Measurements from ENCODE around the gene BRI3.

BRI3 gene

DNA sequence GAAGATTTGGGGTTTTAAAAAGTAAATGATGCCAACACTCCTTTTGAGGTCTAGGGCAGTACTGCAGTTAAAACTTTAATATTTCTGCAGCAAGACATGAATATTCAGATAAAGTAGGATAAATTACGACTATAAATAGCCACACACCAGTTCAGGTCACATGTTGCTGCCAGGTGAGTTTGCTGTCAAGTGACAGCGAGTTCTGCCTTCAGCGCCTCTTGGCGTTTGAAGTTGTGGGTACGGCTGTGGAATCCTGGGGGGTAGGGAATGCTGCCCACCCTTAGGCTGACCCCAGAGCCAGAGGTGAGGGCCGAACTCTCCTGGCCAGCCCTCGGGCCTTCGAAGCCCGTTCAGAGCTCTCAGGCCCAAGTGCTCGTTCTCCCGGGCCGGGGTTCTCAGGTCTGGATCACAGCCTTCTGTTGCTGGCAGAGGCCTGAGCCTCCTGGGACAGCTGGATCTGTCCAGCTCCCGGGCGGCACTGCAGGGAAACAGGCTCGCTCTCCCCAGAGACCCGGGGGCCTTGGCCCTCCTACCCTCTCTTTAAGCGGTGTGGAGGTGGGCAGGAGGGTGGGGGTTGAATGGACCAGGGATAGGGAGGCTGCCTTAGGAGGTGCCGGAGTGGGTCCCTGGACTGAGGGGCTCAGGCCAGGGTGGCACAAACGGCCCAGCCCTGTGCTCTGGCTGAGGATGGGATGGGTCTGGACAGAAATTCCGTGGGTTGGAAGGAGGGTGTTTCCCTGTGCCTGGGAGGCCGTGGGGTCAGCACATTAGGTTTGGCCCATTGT lies 5.4 kb downstream of the BRI3 start:
- peaks cover 27 to 89% (median 80%) of the 10 kb centered on the region in 11 experiments for H3K36me3 ChIP-seq
- H3K9me3 ChIP-seq (replicated peaks in 1 of 11), result no peaks in the 10 kb centered on the region
- peak overlapping the region in 10 of 11 experiments; percentile 11 to 99 (median 96); a peak in 18 of 22 replicates for H3K9ac ChIP-seq
- peaks cover 84 to 97% (median 86%) of the 10 kb centered on the region in 11 experiments for H4K20me1 ChIP-seq
- H3K4me2 ChIP-seq, result peak overlapping the region; percentile 95 to 100 (median 99)
- H3K27me3 ChIP-seq, result no peaks in the 10 kb centered on the region
- TF ChIP-seq Cebpa-rat (IDR thresholded peaks at IDR 0.05), result no peak
- H3K4me1 ChIP-seq, result peaks cover 71 to 85% (median 78%) of the 10 kb centered on the region in 10 experiments
- peak overlapping the region in 10 of 11 experiments; percentile 27 to 98 (median 94); a peak in 20 of 22 replicates for H3K27ac ChIP-seq
- H3K4me3 ChIP-seq, result peak overlapping the region in 5 of 10 experiments; percentile 84 to 97 (median 96); a peak in 9 of 20 replicates

DNA sequence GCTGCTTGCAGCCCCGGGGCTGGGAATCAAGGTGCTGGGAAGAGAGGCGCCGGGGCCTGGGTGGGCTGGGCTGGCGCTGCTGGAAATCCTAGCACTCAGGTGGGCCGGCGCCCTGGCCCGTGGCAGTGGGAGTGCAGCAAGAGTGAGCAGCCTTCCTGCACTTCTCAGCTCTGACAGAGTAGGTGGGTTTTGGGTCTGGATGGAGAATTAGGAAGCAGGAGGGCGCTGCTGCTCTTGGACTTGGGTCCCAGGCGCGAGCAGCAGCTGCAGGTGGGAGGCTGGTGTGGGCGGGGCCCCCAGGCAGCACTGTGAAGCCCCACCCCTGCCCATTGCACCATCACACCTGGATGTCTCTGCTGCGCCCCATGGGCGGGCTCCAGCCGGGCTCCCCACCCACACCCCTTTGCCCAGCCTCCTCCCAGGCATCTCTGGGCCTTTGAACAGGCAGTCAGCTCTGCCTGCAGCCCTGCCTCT lies 6.0 kb downstream of the BRI3 start:
- peaks cover 90 to 100% (median 92%) of the 10 kb centered on the region in 11 experiments for H4K20me1 ChIP-seq
- H3K9ac ChIP-seq, result peak overlapping the region; percentile 11 to 99 (median 96); a peak in 19 of 22 replicates
- no peaks in the 10 kb centered on the region for H3K27me3 ChIP-seq
- no peaks in the 10 kb centered on the region for H3K9me3 ChIP-seq (replicated peaks in 1 of 11)
- peak overlapping the region; percentile 95 to 100 (median 99) for H3K4me2 ChIP-seq
- peak overlapping the region in 4 of 10 experiments; percentile 84 to 97 (median 96); a peak in 9 of 20 replicates for H3K4me3 ChIP-seq
- peak overlapping the region in 8 of 11 experiments; percentile 23 to 98 (median 95); a peak in 15 of 22 replicates for H3K27ac ChIP-seq
- peaks cover 33 to 93% (median 86%) of the 10 kb centered on the region in 11 experiments for H3K36me3 ChIP-seq
- H3K4me1 ChIP-seq, result peaks cover 74 to 89% (median 78%) of the 10 kb centered on the region in 10 experiments
- no peak for TF ChIP-seq Cebpa-rat (IDR thresholded peaks at IDR 0.05)

DNA sequence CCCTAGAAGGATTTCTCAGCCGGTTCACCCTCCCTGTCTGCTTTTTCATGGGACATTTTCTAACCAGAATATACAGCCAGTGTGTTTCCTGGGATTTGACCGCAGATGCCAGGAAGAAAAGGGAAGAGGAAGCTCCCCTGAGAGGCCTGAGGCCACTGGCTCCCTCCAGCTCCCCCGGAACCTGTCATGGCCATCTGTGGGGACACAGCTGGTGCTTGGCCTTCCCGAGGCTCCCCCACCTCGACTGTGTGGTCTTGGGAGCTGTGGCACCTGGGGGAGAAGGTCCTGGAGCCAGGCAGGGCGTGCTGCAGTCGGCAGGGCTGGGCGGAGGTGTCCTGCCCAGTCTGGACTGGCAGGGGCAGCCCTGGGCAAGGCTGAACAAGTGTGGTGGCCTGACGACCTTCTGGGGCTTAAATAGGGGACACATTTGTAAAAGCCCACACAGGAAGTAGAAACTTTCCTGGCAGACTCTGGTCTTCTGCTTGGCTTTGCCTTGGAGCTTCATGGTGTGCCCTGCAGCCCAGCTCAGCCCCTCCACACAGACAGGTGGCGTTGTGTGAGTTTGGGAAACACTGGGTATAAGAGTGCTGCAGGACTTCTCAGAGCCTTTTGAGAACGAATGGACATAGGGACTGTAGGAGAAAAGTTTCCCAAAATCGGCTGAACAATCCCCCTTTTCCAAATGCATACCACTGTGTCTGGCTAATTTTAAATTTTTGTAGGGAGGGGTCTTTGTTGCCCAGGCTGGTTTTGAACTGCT lies 6.8 kb downstream of the BRI3 start:
- H3K4me3 ChIP-seq, result peak overlapping the region in 4 of 10 experiments; percentile 84 to 97 (median 96); a peak in 8 of 20 replicates
- peaks cover 95 to 100% (median 99%) of the 10 kb centered on the region in 11 experiments for H4K20me1 ChIP-seq
- no peaks in the 10 kb centered on the region for H3K9me3 ChIP-seq (replicated peaks in 1 of 11)
- H3K9ac ChIP-seq, result peak overlapping the region in 10 of 11 experiments; percentile 15 to 99 (median 96); a peak in 20 of 22 replicates
- no peaks in the 10 kb centered on the region for H3K27me3 ChIP-seq
- H3K36me3 ChIP-seq, result peaks cover 40 to 95% (median 90%) of the 10 kb centered on the region in 11 experiments
- peaks cover 68 to 95% (median 78%) of the 10 kb centered on the region in 10 experiments for H3K4me1 ChIP-seq
- peak overlapping the region in 9 of 11 experiments; percentile 23 to 98 (median 94); a peak in 17 of 22 replicates for H3K27ac ChIP-seq
- peak overlapping the region; percentile 95 to 100 (median 99) for H3K4me2 ChIP-seq
- TF ChIP-seq Cebpa-rat (IDR thresholded peaks at IDR 0.05), result no peak

GRCh38 chr7:98289333-98289875 lies 7.9 kb downstream of the BRI3 start:
- no peak for TF ChIP-seq Cebpa-rat (IDR thresholded peaks at IDR 0.05)
- Histone ChIP-seq H3K4me2 (peak overlapping the region; percentile 73 to 100 (median 99)), H3K9ac (peak overlapping the region in 9 of 11 experiments; percentile 9 to 99 (median 42); a peak in 12 of 22 replicates), H4K20me1 (peaks cover 94 to 100% (median 100%) of the 10 kb centered on the region in 11 experiments), H3K4me3 (peak overlapping the region in 3 of 10 experiments; percentile 42 to 96 (median 84); a peak in 4 of 20 replicates), H3K9me3 (replicated peaks in 1 of 11) (no peaks in the 10 kb centered on the region), H3K27ac (peak overlapping the region in 7 of 11 experiments; percentile 20 to 50 (median 40); a peak in 11 of 22 replicates), H3K27me3 (no peaks in the 10 kb centered on the region), H3K36me3 (peaks cover 43 to 95% (median 88%) of the 10 kb centered on the region in 11 experiments), H3K4me1 (peaks cover 68 to 98% (median 78%) of the 10 kb centered on the region in 10 experiments)

GRCh38 chr7:98291717-98292116 lies 10.2 kb downstream of the BRI3 start:
- H3K27me3 ChIP-seq, result no peaks in the 10 kb centered on the region
- H3K4me1 ChIP-seq, result peaks cover 65 to 92% (median 73%) of the 10 kb centered on the region in 10 experiments
- no peak overlapping the region for H3K27ac ChIP-seq
- no peaks in the 10 kb centered on the region for H3K9me3 ChIP-seq (replicated peaks in 1 of 11)
- H4K20me1 ChIP-seq, result peaks cover 86 to 100% (median 98%) of the 10 kb centered on the region in 11 experiments
- H3K9ac ChIP-seq, result 0 out of 22 replicates have a peak overlapping the region, but pooled peaks of 1 of the 11 experiments have one; percentile 8
- H3K4me3 ChIP-seq, result no peak overlapping the region
- H3K36me3 ChIP-seq, result peaks cover 40 to 88% (median 68%) of the 10 kb centered on the region in 11 experiments
- peak overlapping the region in 3 of 11 experiments; percentile 63 to 67 (median 67); a peak in 6 of 22 replicates for H3K4me2 ChIP-seq
- TF ChIP-seq Cebpa-rat (IDR thresholded peaks at IDR 0.05), result no peak

GRCh38 chr7:98293265-98293664 lies 11.8 kb downstream of the BRI3 start:
- peaks cover 50 to 76% (median 66%) of the 10 kb centered on the region in 10 experiments for H3K4me1 ChIP-seq
- H4K20me1 ChIP-seq, result peaks cover 71 to 100% (median 91%) of the 10 kb centered on the region in 11 experiments

DNA sequence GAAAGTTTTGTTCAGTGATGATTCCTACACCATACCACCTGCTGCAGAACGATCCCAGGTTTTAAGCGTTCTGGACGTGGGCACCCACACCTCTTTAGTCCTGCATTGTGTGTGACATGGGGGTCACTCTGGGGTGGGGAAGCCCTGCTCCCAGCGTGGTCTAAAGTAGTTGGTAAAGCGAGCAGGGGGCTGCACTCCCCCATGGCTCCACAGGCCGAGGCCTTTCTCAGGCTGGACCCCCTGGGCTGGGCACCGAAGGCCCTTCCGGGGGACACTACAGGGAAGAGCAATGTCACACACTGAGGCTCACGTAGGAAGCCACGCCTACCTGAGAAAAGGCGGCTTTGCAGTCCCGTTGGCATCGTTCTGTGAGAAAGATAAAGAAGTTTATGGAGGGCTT lies 12.3 kb downstream of the BRI3 start:
- Histone ChIP-seq H3K4me1 (peaks cover 45 to 72% (median 61%) of the 10 kb centered on the region in 10 experiments), H3K36me3 (peaks cover 33 to 78% (median 48%) of the 10 kb centered on the region in 11 experiments)

More at GRCh38 chr7:98293265-98293664, 11.8 kb downstream of the BRI3 start:
- Histone ChIP-seq H3K27ac (no peak overlapping the region), H3K4me3 (no peak overlapping the region), H3K36me3 (peaks cover 35 to 83% (median 53%) of the 10 kb centered on the region in 11 experiments), H3K9me3 (replicated peaks in 1 of 11) (no peaks in the 10 kb centered on the region), H3K4me2 (peak overlapping the region; percentile 67 to 86 (median 76)), H3K9ac (peak overlapping the region in 8 of 11 experiments; percentile 10 to 64 (median 48); a peak in 8 of 22 replicates), H3K27me3 (no peaks in the 10 kb centered on the region)
- no peak for TF ChIP-seq Cebpa-rat (IDR thresholded peaks at IDR 0.05)

More for the DNA sequence above, 12.3 kb downstream of the BRI3 start:
- Histone ChIP-seq H3K27me3 (no peaks in the 10 kb centered on the region), H3K9ac (peak overlapping the region; percentile 10 to 64 (median 48); a peak in 16 of 22 replicates), H3K27ac (peak overlapping the region in 8 of 11 experiments; percentile 23 to 47 (median 40); a peak in 10 of 22 replicates), H4K20me1 (peaks cover 66 to 100% (median 87%) of the 10 kb centered on the region in 11 experiments), H3K4me2 (peak overlapping the region; percentile 67 to 86 (median 76)), H3K4me3 (no peak overlapping the region), H3K9me3 (replicated peaks in 1 of 11) (no peaks in the 10 kb centered on the region)
- TF ChIP-seq Cebpa-rat (IDR thresholded peaks at IDR 0.05), result no peak

Data from BLaER1 treated with 17β-estradiol and CSF1 and Interleukin-3, amounts not matched to agents 10 nM and 100 nM (cell line).